Suppressor macrophage treated with lipopolysaccharide for 1 hour (primary cell): ENCODE data around the gene TTLL10.

ENCODE experiments used
- DNase-seq, 3 donors: peaks; one replicate each; pipeline ENCODE4 v3.0.0-alpha.2; 2020 to 2022

Gene TTLL10

DNA sequence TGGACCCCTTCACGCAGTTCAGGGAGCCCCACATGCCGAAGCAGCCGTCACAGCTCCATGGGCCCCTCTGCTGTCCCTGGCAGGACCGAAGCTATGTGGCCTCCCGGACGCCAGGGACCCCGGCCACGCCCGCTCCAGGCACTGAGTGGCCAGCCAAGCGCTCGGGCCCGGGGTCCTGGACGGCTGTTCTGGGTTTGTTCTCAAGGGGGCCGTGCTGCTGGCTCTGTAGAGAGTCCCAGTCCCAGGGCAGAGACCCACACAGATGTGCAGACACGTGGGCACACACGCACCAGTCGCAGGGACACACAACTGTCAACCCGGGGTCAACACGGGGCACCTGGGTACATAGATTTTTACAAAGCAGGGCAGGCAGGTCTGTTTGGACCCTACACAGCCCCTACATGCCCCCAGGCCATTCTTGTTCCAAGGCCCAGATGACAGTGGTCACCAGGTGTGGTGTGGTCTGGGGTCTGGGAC, 65.1 kb downstream of the TTLL10 start:
- DNase-seq = no peak

DNA sequence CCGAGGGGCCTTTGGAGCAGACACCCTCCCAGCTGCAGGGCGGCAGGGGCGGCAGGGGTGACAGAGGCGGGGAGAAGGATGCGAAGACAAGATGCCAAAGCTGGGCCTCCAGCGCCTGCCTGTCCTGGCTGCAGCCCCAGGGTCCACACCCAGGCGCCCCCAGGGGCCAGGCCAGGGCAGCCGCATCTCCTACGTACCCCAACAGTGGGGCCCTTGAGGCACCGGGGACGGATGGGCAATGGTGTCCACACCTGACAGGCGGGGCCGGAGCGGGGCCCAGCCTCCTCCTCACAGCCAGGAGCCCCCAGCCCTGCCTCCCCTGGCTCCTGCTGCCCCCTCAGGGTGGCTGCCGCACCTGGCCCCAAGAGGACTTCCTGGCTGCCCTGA, 65.5 kb downstream of the TTLL10 start:
- DNase-seq = no peak

DNA sequence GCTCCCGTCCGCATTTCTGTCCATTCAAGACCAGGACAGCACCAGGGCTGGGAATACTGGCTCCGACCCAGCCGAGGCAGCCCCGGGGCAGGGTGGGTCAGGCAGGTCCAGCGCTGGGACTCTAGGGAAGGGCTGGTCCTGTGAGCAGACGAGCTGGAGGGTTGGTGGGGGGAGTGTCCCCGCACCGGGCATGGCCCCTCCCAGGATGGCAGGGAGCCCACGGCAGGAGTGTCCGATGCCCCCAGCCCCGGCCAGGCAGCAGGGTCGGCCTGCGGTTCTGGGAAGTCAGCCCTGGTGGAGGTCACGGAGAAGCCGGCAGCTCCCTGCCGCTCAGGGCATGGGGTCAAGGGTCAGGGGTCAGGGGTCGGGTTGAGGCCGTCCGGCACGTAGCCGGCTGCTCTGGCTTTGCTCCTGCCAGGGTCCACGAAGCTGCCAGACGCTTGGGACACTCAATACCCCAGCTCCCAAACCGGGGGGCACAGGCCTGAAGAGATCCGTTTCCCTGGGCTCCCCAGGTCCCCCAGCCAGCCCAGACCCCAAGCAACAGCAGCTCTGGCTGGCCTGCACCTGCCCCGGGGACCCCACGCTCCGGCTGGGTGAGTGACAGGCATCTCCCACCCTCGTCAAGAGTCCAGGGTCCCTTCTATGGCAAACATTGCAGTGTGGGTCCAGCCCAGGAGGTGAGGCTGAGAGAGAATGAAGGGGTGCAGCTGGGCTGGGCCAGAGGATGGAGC, 66.1 kb downstream of the TTLL10 start:
- no peak for DNase-seq

DNA sequence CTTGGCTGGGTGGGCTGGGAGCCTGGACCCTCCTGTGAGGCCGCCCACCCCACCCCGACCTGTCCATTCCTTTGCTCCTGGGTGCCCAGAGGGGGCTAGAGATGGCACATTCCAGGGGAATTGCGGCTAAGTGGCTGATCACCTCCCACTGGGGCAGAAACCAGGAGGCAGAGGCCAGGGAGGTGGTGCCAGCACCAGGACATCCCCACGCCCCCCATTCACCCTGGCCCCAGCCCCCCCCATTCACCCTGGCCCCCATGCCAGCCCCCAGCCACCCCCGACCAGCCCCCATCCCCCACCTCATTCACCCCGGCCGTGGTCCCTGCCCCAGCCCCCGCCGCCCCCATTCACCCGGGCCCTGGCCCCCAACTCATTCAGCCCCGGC, 66.7 kb downstream of the TTLL10 start:
- DNase-seq = no peak

DNA sequence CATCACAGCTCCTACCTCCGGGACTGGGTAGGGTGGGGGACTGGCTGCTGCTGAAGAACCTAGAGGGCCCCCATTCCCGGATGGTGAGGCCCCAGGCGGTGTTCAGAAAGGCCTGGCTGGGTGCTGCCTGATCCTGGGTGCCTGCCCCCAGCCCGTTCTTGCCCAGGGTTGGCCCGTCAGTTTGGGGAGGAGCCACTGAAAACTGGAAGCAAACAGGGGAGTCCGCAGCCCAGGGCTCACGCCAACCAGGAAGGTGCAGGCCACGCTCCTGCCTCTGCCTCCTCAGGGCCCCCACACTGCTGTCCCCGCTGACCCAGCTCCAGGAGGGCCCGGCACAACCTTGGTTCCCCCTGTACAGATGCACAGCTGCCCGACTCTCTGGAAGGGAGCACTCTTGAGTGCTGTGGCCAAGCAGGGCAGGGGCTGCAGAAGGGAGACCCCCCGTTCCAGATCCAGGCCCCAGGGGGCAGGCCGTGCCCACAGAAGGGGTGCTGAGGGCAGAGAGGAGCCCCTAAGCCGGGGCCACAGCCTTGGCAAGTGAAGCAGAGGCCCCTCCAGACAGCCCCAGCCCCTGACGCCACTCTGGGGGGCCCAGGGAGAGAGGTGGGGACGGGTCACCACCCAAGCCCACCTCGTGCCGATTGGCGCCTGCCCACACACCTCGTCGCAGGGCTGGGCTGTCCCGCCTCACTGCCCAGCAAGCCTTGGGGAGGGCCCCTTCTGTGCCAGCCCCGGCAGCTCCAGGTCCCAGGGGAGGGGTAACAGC, 67.3 kb downstream of the TTLL10 start:
- DNase-seq = no peak

DNA sequence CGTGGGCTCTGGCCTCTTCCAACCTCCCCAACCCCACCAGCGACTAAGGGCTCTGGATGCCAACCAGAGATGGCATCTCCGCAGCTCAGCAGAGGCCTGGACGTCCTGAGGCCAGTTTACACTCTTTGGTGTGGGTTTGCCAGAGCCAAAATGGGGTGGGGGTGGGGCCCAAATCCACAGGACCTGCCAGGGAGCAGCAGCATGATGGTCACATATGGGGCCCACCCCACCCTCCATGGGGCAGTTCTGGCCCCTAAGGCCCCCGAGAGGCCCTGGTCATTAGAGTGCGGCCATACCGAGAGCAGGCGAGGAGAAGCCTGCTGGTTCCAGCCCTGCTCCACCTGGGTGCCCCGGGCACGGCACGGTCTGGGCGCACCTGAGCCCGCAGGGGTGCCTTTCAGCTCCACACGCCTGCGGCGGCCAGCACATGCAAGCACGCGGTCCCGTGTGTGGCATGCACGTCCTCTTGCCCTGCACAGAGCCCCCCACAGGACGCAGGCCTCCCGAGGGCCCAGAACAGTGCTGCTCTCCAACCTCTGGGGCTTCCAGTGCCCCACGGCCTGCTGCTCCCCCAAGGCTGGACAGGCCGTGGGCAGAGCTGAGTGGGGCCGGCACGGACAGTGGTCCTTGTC, 68.0 kb downstream of the TTLL10 start:
- DNase-seq = no peak

DNA sequence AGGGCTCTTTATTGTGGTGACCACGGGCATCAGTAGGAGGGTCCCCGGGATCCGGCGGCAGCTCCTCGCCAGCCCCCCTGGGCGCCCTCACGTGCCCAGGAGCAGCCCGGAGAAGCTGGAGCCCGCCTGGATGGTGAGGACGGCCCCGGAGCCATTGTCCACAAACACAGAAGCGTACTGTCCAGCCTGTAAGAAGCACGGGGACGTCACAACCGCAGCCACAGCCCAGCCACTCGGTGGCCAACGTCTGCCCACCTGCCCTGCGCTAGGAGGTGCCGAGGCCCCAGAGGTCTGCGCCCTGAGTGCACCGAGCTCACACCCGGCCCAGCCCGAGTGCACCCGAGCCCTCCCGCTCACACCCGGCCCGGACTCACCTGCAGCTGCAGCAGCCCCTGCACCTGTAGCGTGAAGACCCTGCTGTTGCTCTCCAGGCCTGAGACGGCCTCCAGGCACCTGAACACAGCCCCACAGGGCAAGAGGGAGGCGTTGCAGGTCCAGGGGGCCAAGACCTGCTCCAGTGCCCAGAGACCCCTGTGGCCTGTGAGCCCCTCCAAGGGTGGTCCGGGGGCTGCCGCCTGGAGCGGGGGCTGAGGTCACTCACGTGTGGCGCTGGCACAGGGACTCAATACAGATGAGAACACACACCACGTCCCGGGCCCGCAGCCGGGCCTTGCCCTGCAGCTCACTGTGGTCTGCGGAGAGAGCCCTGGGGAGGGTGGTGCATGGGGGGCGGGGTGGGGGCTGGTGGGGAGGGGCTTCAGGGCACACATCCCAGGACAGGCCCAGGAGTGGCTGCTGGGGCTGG, 69.0 kb downstream of the TTLL10 start:
- DNase-seq = no peak

DNA sequence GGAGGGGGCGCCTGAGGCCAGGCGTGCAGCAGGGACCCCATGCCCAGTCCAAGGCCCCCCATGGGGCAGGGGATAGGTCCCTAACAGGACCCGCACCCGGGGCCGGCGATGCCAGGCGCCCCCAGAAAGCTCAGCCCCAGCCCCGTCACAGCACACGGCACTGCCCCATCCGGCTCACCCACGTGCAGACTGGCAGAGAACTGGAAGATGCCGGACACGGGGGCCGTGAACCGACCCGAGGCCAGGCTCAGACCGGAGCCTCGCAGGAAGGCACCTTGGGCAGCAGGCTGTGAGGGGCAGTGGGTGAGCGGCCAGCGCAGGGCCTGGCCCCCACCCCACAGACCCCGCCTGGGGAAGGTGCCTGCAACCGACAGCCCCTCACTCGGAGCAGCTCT, 69.6 kb downstream of the TTLL10 start:
- no peak for DNase-seq

DNA sequence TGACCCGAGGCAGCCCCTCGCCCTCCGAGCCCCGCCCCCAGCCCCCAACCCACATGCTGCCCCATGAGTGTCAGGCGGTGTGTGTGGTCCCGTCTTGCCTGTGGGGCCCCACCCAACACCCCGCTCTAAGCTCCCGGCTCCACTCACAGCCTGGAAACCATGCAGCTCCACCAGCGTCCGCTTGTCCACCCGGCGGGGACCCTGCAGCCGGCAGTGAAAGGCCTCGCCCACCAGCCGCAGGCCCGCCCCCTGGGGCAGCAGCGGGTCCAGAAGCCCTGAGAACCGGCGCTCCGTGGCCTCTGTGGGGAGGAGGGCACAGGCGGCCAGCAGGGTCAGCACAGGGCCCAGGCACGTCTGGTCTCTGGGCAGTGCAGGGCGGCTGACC, 70.1 kb downstream of the TTLL10 start:
- no peak for DNase-seq

DNA sequence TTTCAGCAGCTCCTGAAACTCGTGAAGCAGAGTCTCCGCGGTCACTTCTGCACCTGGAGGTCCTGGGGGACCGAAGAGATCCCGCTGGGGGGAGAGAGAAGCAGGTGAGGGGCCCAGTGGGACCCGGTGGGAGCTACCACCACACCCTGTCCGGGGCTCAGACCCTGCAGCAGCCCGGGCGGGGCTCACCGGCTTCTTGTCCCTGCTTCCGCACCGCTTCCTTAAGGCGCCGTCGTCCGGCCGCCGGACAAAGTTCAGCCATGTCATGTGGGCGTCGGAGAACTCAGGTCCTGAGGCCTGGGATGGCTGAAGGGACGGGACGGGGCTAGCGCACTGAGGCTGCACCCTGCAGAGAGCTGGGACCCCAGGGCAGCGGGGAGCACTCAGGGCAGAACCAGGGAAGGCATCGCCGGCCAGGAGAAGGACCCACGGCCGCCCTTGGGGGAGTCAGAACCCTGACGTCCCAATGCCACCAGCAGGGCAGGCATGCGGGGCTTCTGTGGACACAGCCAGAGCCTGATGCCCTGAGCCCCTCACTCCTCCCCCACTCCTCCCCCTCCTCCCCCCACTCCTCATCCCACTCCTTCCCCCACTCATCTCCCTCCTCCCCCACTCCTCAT, 70.6 kb downstream of the TTLL10 start:
- DNase-seq = no peak

DNA sequence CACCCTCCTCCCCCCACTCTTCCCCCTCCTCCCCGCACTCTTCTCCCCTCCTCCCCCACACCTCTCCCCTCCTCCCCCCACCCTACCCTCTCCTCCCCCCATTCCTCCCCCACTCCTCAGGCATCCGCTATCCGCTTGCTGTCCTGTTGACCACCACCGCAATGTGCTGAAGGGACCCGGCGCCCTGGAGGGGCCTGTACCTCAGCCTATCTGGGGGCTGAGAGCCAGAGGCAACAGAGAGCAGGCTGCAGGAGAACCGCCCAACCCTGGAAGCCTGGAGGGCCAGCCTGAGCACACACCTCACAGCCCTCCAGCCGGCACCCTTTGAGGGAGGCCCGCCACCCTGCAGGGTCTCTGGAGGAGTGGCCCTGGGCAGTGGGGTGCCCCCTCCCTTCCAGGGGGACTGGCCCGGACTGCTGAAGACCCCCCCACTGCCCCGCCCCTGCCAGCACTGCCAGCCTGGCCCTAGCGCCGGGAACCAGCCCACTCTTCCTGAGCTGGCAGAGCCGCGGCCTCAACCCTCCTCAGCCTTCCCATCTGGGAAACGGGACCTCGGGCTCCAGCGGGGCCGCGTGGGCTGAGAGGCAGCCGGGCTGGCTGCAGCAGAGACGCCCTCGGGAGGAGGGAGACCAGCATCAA, 71.6 kb downstream of the TTLL10 start:
- no peak for DNase-seq

DNA sequence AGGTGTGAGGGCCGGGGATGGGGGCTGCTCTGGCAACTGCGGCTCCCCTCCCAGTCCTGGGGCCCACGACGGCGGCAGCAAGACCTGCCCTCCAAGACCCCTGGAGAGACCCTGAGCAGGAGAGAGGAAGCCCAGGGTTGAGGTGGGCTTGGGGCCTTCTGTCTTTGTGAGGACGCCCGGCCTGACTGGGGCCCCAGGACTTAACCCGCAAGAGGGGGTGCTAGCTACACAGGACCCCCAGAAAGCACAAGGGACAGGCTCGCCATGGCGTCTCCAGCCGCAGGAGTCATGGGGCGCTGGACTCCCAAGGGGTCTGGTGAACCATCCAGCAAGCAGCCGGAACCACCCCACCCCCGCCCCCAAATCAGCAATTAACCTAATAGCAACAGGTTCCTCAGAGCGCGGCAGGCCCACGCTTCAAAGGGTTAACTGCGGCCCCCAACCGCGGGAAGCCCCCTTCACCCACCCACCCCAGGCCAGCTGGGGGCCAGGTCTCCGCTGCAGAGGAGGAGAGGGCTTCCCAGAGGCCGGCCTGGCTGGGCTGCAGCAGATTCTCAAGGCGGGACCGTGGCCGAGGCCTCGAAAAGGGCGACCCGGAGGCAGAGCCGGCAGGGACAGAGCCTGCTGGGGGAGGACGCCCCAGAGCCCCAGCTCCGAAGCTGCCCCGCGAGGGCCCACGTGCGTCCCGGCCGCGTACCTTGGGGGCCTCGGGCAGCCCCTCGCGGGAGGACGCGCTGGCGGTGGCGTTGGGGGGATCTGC, 72.3 kb downstream of the TTLL10 start:
- no peak for DNase-seq

DNA sequence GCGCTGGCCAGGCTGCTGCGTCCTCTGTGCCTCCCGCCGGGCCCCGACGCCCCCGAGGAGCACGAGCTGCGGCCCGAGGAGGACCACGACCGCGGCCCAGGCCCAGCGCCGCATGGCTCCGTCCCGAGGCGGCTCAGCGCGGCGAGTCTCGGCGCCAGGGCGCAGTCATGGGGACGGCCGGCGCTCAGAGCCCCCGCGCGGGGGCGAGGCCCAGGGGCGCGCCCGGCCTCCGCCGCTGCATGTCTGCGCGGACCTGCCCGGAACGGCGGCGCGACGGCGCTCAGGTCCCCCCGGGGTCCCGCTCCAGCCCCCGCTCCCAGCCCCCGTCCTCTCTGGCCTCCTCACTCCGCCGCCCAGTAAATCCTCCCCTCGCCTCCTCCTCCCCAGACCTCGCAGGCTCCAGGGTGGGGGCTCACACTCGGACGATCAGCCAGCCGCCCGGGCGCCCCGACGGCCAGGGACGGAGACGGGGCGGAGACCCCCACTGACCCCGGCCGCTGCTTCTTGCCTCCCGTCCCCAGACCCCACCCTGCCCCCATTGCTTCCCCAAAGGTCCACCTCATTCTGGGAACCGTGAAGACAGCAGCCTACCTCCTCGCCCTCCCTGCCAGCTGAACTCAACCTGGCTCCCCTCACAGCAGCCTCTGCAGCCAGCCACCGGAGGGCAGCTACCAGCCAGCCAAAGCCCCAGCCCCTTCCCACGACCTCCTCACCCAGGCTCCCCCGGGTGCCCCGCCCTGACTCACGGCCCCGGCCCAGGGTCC, 73.1 kb downstream of the TTLL10 start, which contains the start of gene C1QTNF12:
TSS of gene C1QTNF12 (minus strand) at position 146 of the 764 bp plus-strand sequence. CDS start at position 114, 32 bp downstream.
- DNase-seq = peak in 2 of 3 donors; percentile 18 to 43

DNA sequence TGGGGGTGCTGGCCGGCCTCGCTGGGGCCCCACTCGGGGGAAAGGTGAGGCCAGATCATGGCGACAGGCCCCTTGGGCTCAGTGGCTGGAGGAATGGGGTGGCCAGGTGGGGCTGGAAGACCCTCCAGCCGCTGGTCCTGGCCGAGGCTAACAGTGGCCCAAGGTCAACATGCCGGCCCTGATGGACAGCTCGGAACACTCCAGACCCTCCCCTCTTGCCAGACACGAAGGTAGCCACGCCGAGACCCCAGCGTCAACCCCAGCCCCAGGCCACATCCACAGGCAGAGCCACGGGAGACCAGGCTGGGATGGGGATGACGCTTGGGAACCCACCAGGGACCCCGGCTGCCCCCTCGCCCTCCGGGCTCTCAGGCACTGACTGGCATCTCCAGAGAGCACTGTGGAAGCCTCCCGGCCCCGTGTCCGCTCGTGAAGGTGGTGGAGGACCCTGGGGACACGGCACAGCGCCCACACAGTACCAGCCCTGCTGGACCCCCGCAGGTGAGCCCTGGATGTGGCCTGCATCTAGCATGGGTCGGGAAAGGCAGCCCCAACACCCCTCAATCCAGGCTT, 73.7 kb downstream of the TTLL10 start:
- no peak for DNase-seq
